ENCODE data around the gene TOGARAM1.

The TOGARAM1 gene

DNA sequence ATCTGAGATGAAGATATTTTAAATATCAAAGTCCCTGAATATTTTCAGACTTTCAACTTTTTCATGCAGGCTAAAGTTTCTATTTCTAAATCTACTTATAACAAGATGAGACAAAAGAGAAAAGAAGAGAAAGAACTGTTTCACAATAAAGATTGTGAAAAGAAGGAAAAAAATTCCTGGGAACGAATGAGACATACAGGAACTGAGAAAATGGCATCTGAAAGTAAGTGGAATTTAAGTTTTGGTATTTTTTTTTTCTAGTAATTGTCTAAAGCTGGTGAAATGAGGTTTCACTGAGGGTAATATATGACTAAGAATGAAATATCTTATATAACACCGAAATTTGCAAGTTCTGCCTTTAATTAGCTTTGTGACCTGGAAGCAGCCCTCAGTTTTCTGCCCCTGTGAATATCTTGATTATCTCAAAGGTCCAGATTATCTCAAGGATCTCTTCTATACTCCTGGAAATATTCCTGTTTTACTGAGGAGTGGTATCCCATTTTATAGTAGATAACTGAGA lies 66.2 kb downstream of the TOGARAM1 start:
- TF ChIP-seq, protein P1, sequence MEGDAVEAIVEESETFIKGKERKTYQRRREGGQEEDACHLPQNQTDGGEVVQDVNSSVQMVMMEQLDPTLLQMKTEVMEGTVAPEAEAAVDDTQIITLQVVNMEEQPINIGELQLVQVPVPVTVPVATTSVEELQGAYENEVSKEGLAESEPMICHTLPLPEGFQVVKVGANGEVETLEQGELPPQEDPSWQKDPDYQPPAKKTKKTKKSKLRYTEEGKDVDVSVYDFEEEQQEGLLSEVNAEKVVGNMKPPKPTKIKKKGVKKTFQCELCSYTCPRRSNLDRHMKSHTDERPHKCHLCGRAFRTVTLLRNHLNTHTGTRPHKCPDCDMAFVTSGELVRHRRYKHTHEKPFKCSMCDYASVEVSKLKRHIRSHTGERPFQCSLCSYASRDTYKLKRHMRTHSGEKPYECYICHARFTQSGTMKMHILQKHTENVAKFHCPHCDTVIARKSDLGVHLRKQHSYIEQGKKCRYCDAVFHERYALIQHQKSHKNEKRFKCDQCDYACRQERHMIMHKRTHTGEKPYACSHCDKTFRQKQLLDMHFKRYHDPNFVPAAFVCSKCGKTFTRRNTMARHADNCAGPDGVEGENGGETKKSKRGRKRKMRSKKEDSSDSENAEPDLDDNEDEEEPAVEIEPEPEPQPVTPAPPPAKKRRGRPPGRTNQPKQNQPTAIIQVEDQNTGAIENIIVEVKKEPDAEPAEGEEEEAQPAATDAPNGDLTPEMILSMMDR (conservative IDR thresholded peaks at IDR 0.05; ENCODE audit: low read depth, low read length), result no peak
- H3K4me3 ChIP-seq (ENCODE audit: low read depth, low read length), result no peak overlapping the region
- no peak for DNase-seq (ENCODE audit: low read depth)

DNA sequence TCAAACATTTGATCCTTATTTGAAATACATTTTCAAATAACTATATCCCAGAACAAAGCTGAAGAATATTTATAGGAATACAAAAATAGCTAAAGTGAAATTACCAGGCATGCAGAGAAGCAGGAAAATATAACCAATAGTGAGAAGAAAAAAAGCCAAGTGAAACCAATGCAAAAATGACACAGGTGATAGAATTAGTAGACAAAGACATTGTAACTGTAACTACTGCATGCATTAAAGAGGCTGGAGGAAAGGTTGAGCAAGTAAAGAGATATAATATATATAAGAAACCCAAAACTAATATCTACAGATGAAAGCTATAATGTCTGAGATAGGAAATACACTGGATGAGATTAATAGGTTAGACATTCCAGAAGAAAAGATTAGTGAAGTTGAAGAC lies 72.7 kb downstream of the TOGARAM1 start:
- TF ChIP-seq, protein P1 (conservative IDR thresholded peaks at IDR 0.05; ENCODE audit: low read depth, low read length), result no peak
- DNase-seq (ENCODE audit: low read depth), result no peak
- H3K4me3 ChIP-seq (ENCODE audit: low read depth, low read length), result no peak overlapping the region

DNA sequence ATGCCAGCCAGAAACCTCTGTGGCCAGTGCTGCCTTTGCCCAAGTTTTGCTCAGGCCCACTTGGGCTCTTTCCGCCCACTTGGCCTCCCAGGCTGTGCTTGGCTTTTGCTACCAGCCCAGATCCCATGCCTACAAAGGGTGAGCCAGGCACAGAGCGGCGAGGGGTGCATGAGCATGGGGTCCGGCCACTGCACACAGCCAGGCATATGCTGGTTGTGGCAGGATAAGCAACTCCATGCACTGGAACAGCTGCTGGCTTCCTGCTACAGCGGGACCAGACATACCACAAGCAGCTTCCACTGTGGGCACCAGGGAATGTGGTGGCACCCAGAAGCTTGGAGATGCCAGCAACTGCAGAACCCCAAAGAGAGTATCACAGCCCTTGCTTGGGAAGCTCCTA lies 76.3 kb downstream of the TOGARAM1 start:
- TF ChIP-seq, protein P1 (conservative IDR thresholded peaks at IDR 0.05; ENCODE audit: low read depth, low read length), result no peak
- DNase-seq (ENCODE audit: low read depth), result no peak

DNA sequence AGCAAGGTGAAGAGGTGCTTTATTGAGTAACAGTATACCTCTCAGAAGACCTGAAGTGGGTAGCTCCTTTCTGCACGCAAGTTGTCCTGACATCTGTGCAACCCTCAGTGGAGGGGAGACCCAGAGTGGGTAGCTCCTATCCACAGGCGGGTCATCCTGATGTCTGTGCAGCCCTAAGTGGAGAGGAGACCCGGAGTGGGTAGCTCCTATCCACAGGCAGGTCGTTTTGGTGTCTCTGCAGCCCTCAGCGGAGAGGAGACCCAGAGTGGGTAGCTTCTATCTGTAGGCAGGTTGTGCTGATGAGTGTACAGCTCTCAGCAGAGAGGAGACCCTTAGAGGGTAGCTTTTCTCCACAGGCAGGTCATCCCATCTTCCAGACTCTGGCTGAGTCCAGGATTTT lies 76.9 kb downstream of the TOGARAM1 start:
- H3K4me3 ChIP-seq (ENCODE audit: low read depth, low read length), result no peak overlapping the region

More for the DNA sequence above, 76.3 kb downstream of the TOGARAM1 start:
- H3K4me3 ChIP-seq (ENCODE audit: low read depth, low read length), result no peak overlapping the region

DNA sequence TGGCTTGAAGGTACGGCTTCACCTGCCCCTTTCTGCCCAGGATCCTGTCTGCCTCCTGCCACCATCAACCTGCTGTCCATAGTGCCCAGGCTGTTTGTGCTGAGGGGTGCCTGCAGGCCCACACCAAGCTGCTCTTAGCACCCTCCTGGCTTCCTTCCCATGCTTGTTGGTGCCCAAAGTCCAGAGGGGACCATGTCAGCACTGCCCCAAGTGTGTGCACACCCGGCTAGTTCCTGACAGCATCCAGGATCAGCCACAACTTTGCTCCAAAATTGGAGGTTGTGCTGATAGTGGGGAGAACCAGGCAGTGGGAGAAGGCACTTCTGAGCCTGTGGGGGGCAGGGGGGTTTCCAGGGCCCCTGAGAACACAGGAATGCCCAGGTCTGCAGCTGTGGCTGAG lies 77.4 kb downstream of the TOGARAM1 start:
- no peak overlapping the region for H3K4me3 ChIP-seq (ENCODE audit: low read depth, low read length)
- no peak for DNase-seq (ENCODE audit: low read depth)
- TF ChIP-seq, protein P1 (conservative IDR thresholded peaks at IDR 0.05; ENCODE audit: low read depth, low read length), result no peak

More for the DNA sequence above, 76.9 kb downstream of the TOGARAM1 start:
- DNase-seq (ENCODE audit: low read depth), result no peak
- TF ChIP-seq, protein P1 (conservative IDR thresholded peaks at IDR 0.05; ENCODE audit: low read depth, low read length), result no peak

DNA sequence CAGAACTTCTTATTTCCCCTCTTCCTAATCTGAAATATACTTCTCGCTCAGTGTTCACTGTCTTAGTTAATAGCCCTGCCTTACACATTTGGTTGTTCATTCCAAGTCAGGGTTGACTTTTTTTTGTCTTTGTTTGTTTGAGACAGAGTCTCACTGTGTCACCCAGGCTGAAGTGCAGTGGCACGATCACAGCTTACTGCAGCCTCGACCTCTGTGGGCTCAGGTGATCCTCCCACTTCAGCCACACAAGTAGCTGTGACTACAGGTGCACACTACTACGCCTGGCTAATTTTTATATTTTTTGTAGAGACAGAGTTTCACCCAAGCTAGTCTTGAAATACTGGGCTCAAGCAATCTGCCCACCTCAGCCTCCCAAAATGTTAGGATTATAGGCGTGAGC lies 79.7 kb downstream of the TOGARAM1 start:
- H3K4me3 ChIP-seq (ENCODE audit: low read depth, low read length), result no peak overlapping the region
- no peak for DNase-seq (ENCODE audit: low read depth)
- TF ChIP-seq, protein P1 (conservative IDR thresholded peaks at IDR 0.05; ENCODE audit: low read depth, low read length), result no peak

DNA sequence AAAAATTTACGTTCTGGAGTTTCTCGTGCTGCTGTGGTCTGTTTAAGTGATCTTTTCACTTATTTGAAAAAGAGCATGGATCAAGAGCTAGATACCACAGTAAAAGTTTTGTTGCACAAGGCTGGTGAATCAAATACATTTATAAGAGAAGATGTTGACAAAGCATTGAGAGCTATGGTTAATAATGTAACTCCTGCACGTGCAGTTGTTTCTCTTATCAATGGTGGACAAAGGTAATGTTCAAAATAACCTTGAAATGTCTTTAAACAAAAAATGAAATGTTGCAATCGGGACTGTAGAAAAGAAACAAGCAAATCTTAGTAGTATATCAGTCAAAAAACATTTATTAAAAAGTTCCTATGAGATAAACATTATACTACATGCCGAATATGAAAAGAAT lies 82.6 kb downstream of the TOGARAM1 start:
- no peak overlapping the region for H3K4me3 ChIP-seq (ENCODE audit: low read depth, low read length)
- TF ChIP-seq, protein P1 (conservative IDR thresholded peaks at IDR 0.05; ENCODE audit: low read depth, low read length), result no peak
- no peak for DNase-seq (ENCODE audit: low read depth)
